ENCODE measurements around the gene C1QTNF3.
"Not testable (repeated sequence)": the region's sequence is repeated elsewhere in the genome, so short reads cannot be mapped to it uniquely, and the experiment has no call there.

Gene C1QTNF3

GRCh38 chr5:34021334-34021733 is 21.7 kb downstream of the C1QTNF3 start:
- no peak for ATAC-seq
- DNase-seq = no peak

- DNase-seq = no peak
- ATAC-seq = no peak
Observed at GRCh38 chr5:34020726-34021125, 22.3 kb downstream of the C1QTNF3 start.

GRCh38 chr5:34017254-34017653 is 25.8 kb downstream of the C1QTNF3 start:
- no peak for ATAC-seq
- no peak for DNase-seq

GRCh38 chr5:34016750-34017149 is 26.3 kb downstream of the C1QTNF3 start:
- DNase-seq (no peak), ATAC-seq (no peak)

- DNase-seq = no peak
- no peak for ATAC-seq
Observed at GRCh38 chr5:34016222-34016621, 26.8 kb downstream of the C1QTNF3 start.

GRCh38 chr5:34015120-34015822 is 27.7 kb downstream of the C1QTNF3 start:
- DNase-seq (no peak), ATAC-seq (peak; percentile 88)

GRCh38 chr5:34014626-34015025 is 28.4 kb downstream of the C1QTNF3 start:
- ATAC-seq = no peak
- DNase-seq = no peak

GRCh38 chr5:34013547-34013946 is 29.5 kb downstream of the C1QTNF3 start:
- no peak for DNase-seq
- no peak for ATAC-seq

GRCh38 chr5:34012791-34013190 is 30.2 kb downstream of the C1QTNF3 start:
- ATAC-seq = no peak

GRCh38 chr5:34011536-34011935 is 31.5 kb downstream of the C1QTNF3 start:
- ATAC-seq = no peak
- DNase-seq = no peak

More at GRCh38 chr5:34012791-34013190, 30.2 kb downstream of the C1QTNF3 start:
- no peak for DNase-seq

- ATAC-seq, DNase-seq: not testable (repeated sequence)
Observed at GRCh38 chr5:34010146-34010545, 32.9 kb downstream of the C1QTNF3 start.

- DNase-seq (no peak), ATAC-seq (no peak)
Observed at GRCh38 chr5:34009610-34010009, 33.4 kb downstream of the C1QTNF3 start.

- no peak for ATAC-seq
Observed at GRCh38 chr5:34008802-34009201, 34.2 kb downstream of the C1QTNF3 start.

GRCh38 chr5:34007621-34008600 is 35.1 kb downstream of the C1QTNF3 start, which contains the start of gene AMACR:
TSS of gene AMACR (minus strand) at chr5:34008050. CDS start at chr5:34008019, 31 bp downstream.
- peak; percentile 86 for DNase-seq
- ATAC-seq = peak; percentile 88

More at GRCh38 chr5:34008802-34009201, 34.2 kb downstream of the C1QTNF3 start:
- no peak for DNase-seq

- no peak for DNase-seq
- no peak for ATAC-seq
Observed at GRCh38 chr5:34007201-34007620, 35.8 kb downstream of the C1QTNF3 start.

GRCh38 chr5:34005681-34006080 is 37.3 kb downstream of the C1QTNF3 start:
- ATAC-seq (no peak), DNase-seq (no peak)

GRCh38 chr5:34005211-34005610 is 37.8 kb downstream of the C1QTNF3 start:
- ATAC-seq = no peak
- DNase-seq = no peak

- ATAC-seq = no peak
- DNase-seq = no peak
Observed at GRCh38 chr5:34003941-34004340, 39.1 kb downstream of the C1QTNF3 start.

GRCh38 chr5:34002629-34003328 is 40.2 kb downstream of the C1QTNF3 start:
- ATAC-seq (peak; percentile 45), DNase-seq (no peak)

GRCh38 chr5:34001241-34001841 is 41.7 kb downstream of the C1QTNF3 start:
- no peak for DNase-seq
- ATAC-seq = no peak

GRCh38 chr5:33999978-34000377 is 43.0 kb downstream of the C1QTNF3 start:
- DNase-seq (no peak), ATAC-seq (no peak)
